ENCODE data around the gene UBE2H.

- TF ChIP-seq CTCF (conservative IDR thresholded peaks at IDR 0.05; ENCODE audit: low read length) = no peak
- no peak for TF ChIP-seq EZH2phosphoT487 (IDR thresholded peaks at IDR 0.05; ENCODE audit: borderline replicate concordance)
These were observed 115.8 kb downstream of the UBE2H start for GRCh38 chr7:129836983-129837382.

All from Loucy (cell line).